Tibial nerve (tissue), 4 donors: ENCODE results near the gene OR6C1.

ENCODE experiments used
- CTCF ChIP-seq, 5 experiments: fragments of 200-600 bp in 3 of 5; fragments of 450-650 bp in 2 of 5; sonication (generic) in 3 of 5; IDR thresholded peaks; one replicate each; pipeline ENCODE4 v1.5.1; 2016 to 2019; ENCODE audit warnings: antibody characterized with exemption in 5 of 5, mild to moderate bottlenecking in 3 of 5, moderate library complexity in 2 of 5
- EP300 ChIP-seq, 2 donors: sonication (generic); formaldehyde crosslinking; IDR thresholded peaks; one replicate each; pipeline ENCODE4 v1.6.1; 2017; ENCODE audit warnings: antibody characterized with exemption in 2 of 2, mild to moderate bottlenecking in 1 of 2
- POLR2A ChIP-seq, 2 donors: fragments of 450-650 bp; IDR thresholded peaks; one replicate each; pipeline ENCODE4 v1.6.1; 2017; ENCODE audit warnings: antibody characterized with exemption in 2 of 2, mild to moderate bottlenecking in 2 of 2, moderate library complexity in 2 of 2

GRCh38 chr12:55365086-55365485, 50.9 kb downstream of the OR6C1 start:
- TF ChIP-seq CTCF (IDR thresholded peaks at IDR 0.05) (no peak), POLR2A (IDR thresholded peaks at IDR 0.05) (no peak), EP300 (IDR thresholded peaks at IDR 0.05) (no peak)
